HEK293 (cell line): ENCODE measurements around the gene DLX2.

Experiments used
- GLI2 ChIP-seq: fragments of 450-650 bp; formaldehyde crosslinking; IDR thresholded peaks from 2 replicates; pipeline ENCODE4; 2017; ENCODE audit warnings: missing biosample characterization, missing genetic modification characterization, low read depth, borderline replicate concordance
- GLI4 ChIP-seq: fragments of 450-650 bp; formaldehyde crosslinking; IDR thresholded peaks from 2 replicates; pipeline ENCODE4 v1.5.1; 2016; ENCODE audit warnings: missing biosample characterization, missing genetic modification characterization
- HOXA7 ChIP-seq: sonication (generic); formaldehyde crosslinking; IDR thresholded peaks from 2 replicates; pipeline ENCODE4 v1.8.1; 2022; ENCODE audit warnings: missing genetic modification reagents, borderline replicate concordance
- KLF1 ChIP-seq: fragments of 450-650 bp; formaldehyde crosslinking; IDR thresholded peaks from 2 replicates; pipeline ENCODE4 v1.5.1; 2016; ENCODE audit warnings: missing biosample characterization, missing genetic modification characterization
- OSR2 ChIP-seq: fragments of 450-650 bp; formaldehyde crosslinking; IDR thresholded peaks from 2 replicates; pipeline ENCODE4 v1.5.1; 2016; ENCODE audit warnings: missing biosample characterization, missing genetic modification characterization
- OVOL3 ChIP-seq: fragments of 450-650 bp; formaldehyde crosslinking; IDR thresholded peaks from 2 replicates; pipeline ENCODE4 v1.5.1; 2016; ENCODE audit warnings: missing biosample characterization, missing genetic modification characterization
- PRDM4 ChIP-seq: fragments of 450-650 bp; formaldehyde crosslinking; IDR thresholded peaks from 2 replicates; pipeline ENCODE4 v1.5.1; 2017; ENCODE audit warnings: missing biosample characterization, missing genetic modification characterization
- SP2 ChIP-seq: fragments of 450-650 bp; formaldehyde crosslinking; IDR thresholded peaks from 2 replicates; pipeline ENCODE4 v1.5.1; 2016; ENCODE audit warnings: missing biosample characterization, missing genetic modification characterization
- SP7 ChIP-seq: fragments of 450-650 bp; formaldehyde crosslinking; IDR thresholded peaks from 2 replicates; pipeline ENCODE4 v1.5.1; 2016; ENCODE audit warnings: missing biosample characterization, missing genetic modification characterization
- TRIM28 ChIP-seq: IDR thresholded peaks from 2 replicates; pipeline ENCODE4 v1.6.1; 2011; ENCODE audit warnings: low read length, control low read depth, borderline replicate concordance
- WT1 ChIP-seq: fragments of 450-650 bp; formaldehyde crosslinking; IDR thresholded peaks from 2 replicates; pipeline ENCODE4 v1.5.1; 2016; ENCODE audit warnings: missing biosample characterization, missing genetic modification characterization
- ZBTB21 ChIP-seq: fragments of 450-650 bp; formaldehyde crosslinking; IDR thresholded peaks from 2 replicates; pipeline ENCODE4 v1.5.1; 2017; ENCODE audit warnings: missing biosample characterization, missing genetic modification characterization
- ZBTB26 ChIP-seq: fragments of 450-650 bp; formaldehyde crosslinking; optimal IDR thresholded peaks from 2 replicates; pipeline ENCODE3; 2016; ENCODE audit warnings: missing biosample characterization, mild to moderate bottlenecking, missing genetic modification characterization
- ZBTB48 ChIP-seq: fragments of 450-650 bp; formaldehyde crosslinking; IDR thresholded peaks from 2 replicates; pipeline ENCODE4 v1.5.1; 2016; ENCODE audit warnings: missing biosample characterization, missing genetic modification characterization
- ZNF133 ChIP-seq: fragments of 450-650 bp; formaldehyde crosslinking; IDR thresholded peaks from 2 replicates; pipeline ENCODE4 v1.5.1; 2016; ENCODE audit warnings: missing biosample characterization, missing genetic modification characterization
- ZNF211 ChIP-seq: fragments of 450-650 bp; formaldehyde crosslinking; IDR thresholded peaks from 2 replicates; pipeline ENCODE4 v1.5.1; 2016; ENCODE audit warnings: low read depth, missing biosample characterization, missing genetic modification characterization
- ZNF23 ChIP-seq: fragments of 450-650 bp; formaldehyde crosslinking; IDR thresholded peaks from 2 replicates; pipeline ENCODE4 v1.5.1; 2016; ENCODE audit warnings: missing biosample characterization, missing genetic modification characterization, borderline replicate concordance
- ZNF341 ChIP-seq: fragments of 450-650 bp; formaldehyde crosslinking; IDR thresholded peaks from 2 replicates; pipeline ENCODE4; 2016; ENCODE audit warnings: low read depth, missing biosample characterization, missing genetic modification characterization
- ZNF391 ChIP-seq: fragments of 450-650 bp; formaldehyde crosslinking; IDR thresholded peaks from 2 replicates; pipeline ENCODE4 v1.5.1; 2016; ENCODE audit warnings: low read depth, missing biosample characterization, missing genetic modification characterization, borderline replicate concordance
- ZNF48 ChIP-seq: fragments of 450-650 bp; formaldehyde crosslinking; IDR thresholded peaks from 2 replicates; pipeline ENCODE4 v1.5.1; 2016; ENCODE audit warnings: missing biosample characterization, missing genetic modification characterization
- ZNF521 ChIP-seq: fragments of 450-650 bp; formaldehyde crosslinking; IDR thresholded peaks from 2 replicates; pipeline ENCODE4 v1.5.1; 2017; ENCODE audit warnings: missing biosample characterization, mild to moderate bottlenecking, missing genetic modification characterization
- ZNF530 ChIP-seq: fragments of 450-650 bp; formaldehyde crosslinking; IDR thresholded peaks from 2 replicates; pipeline ENCODE4 v1.5.1; 2016; ENCODE audit warnings: low read depth, missing biosample characterization, missing genetic modification characterization
- ZNF558 ChIP-seq: fragments of 450-650 bp; formaldehyde crosslinking; IDR thresholded peaks from 2 replicates; pipeline ENCODE4 v1.5.1; 2016; ENCODE audit warnings: missing biosample characterization, missing genetic modification characterization
- ZNF596 ChIP-seq: fragments of 450-650 bp; IDR thresholded peaks from 2 replicates; pipeline ENCODE4 v1.5.0; 2018; ENCODE audit warnings: missing biosample characterization, mild to moderate bottlenecking, missing genetic modification characterization, moderate library complexity
- ZNF629 ChIP-seq: fragments of 450-650 bp; formaldehyde crosslinking; IDR thresholded peaks from 2 replicates; pipeline ENCODE4 v1.5.1; 2017; ENCODE audit warnings: missing biosample characterization, missing genetic modification characterization
- ZNF654 ChIP-seq: fragments of 450-650 bp; formaldehyde crosslinking; IDR thresholded peaks from 2 replicates; pipeline ENCODE4 v1.5.1; 2016; ENCODE audit warnings: low read depth, missing biosample characterization, missing genetic modification characterization
- ZNF701 ChIP-seq: fragments of 450-650 bp; formaldehyde crosslinking; IDR thresholded peaks from 2 replicates; pipeline ENCODE4 v1.5.1; 2016; ENCODE audit warnings: missing biosample characterization, missing genetic modification characterization
- ZNF792 ChIP-seq: fragments of 450-650 bp; formaldehyde crosslinking; IDR thresholded peaks from 2 replicates; pipeline ENCODE4 v1.5.1; 2016; ENCODE audit warnings: missing biosample characterization, missing genetic modification characterization
- ZSCAN5A ChIP-seq: fragments of 450-650 bp; formaldehyde crosslinking; IDR thresholded peaks from 2 replicates; pipeline ENCODE4 v1.5.1; 2016; ENCODE audit warnings: missing biosample characterization, missing genetic modification characterization
- TF ChIP-seq, protein P1 (sequence below): fragments of 450-650 bp; formaldehyde crosslinking; IDR thresholded peaks from 2 replicates; pipeline ENCODE4 v1.5.1; 2016; ENCODE audit warnings: missing biosample characterization, missing genetic modification characterization
- TF ChIP-seq, protein P2 (sequence below): fragments of 450-650 bp; formaldehyde crosslinking; IDR thresholded peaks from 2 replicates; pipeline ENCODE4 v1.5.1; 2016; ENCODE audit warnings: missing biosample characterization, missing genetic modification characterization
- TF ChIP-seq, protein P3 (sequence below): fragments of 450-650 bp; formaldehyde crosslinking; IDR thresholded peaks from 2 replicates; pipeline ENCODE4 v1.5.1; 2016; ENCODE audit warnings: missing biosample characterization, missing genetic modification characterization, borderline replicate concordance

DLX2 gene

DNA sequence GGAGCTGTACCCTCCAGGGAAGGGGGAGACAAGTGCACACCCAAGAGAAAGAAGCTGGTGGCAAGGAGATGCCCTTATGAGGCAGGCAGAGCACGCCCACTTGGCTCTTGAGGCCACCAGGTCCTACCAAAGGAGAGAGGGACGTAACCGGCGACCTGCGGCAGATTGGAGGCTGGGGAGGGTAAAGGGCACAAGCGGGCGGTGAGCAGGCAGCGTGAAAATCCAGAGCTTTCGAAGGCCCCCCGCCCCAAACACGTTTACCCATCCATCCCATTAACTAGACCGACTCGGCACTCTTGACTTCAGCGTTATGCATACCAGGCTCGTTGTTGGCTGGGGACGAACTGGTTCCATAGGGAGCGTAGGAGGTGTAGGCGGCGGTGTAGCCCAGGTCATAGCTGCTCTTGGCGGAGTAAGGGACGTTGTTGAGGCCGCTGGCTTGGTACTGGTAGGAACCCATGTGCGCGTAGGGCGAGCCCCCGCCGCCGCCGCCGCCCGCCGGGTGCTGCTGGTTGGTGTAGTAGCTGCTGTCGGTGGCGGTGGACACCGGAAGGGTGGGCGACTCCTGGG lies 794 bp downstream of the DLX2 start (continued):
- TF ChIP-seq ZNF701, result no peak
- TF ChIP-seq, protein P1, sequence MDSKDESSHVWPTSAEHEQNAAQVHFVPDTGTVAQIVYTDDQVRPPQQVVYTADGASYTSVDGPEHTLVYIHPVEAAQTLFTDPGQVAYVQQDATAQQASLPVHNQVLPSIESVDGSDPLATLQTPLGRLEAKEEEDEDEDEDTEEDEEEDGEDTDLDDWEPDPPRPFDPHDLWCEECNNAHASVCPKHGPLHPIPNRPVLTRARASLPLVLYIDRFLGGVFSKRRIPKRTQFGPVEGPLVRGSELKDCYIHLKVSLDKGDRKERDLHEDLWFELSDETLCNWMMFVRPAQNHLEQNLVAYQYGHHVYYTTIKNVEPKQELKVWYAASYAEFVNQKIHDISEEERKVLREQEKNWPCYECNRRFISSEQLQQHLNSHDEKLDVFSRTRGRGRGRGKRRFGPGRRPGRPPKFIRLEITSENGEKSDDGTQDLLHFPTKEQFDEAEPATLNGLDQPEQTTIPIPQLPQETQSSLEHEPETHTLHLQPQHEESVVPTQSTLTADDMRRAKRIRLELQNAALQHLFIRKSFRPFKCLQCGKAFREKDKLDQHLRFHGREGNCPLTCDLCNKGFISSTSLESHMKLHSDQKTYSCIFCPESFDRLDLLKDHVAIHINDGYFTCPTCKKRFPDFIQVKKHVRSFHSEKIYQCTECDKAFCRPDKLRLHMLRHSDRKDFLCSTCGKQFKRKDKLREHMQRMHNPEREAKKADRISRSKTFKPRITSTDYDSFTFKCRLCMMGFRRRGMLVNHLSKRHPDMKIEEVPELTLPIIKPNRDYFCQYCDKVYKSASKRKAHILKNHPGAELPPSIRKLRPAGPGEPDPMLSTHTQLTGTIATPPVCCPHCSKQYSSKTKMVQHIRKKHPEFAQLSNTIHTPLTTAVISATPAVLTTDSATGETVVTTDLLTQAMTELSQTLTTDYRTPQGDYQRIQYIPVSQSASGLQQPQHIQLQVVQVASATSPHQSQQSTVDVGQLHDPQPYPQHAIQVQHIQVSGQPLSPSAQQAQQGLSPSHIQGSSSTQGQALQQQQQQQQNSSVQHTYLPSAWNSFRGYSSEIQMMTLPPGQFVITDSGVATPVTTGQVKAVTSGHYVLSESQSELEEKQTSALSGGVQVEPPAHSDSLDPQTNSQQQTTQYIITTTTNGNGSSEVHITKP (tag by site-specific recombination), result peak; percentile 93
- peak; percentile 81 for TF ChIP-seq ZBTB48 (tag by site-specific recombination)
- no peak; the same call in 1 of the 2 replicates for TF ChIP-seq OSR2
- TF ChIP-seq ZNF133 (tag by site-specific recombination), result no peak
- no peak for TF ChIP-seq ZBTB21
- no peak for TF ChIP-seq WT1
- TF ChIP-seq ZNF654 (tag by site-specific recombination), result no peak
- no peak for TF ChIP-seq GLI2
- no peak for TF ChIP-seq ZNF629
- TF ChIP-seq ZNF596 (tag by site-specific recombination), result no peak
- TF ChIP-seq, protein P2, sequence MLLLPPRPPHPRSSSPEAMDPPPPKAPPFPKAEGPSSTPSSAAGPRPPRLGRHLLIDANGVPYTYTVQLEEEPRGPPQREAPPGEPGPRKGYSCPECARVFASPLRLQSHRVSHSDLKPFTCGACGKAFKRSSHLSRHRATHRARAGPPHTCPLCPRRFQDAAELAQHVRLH, result no peak
- peak; percentile 9; the same call in 1 of the 2 replicates for TF ChIP-seq SP7 (tag by site-specific recombination)
- peak; percentile 18; the same call in 1 of the 2 replicates for TF ChIP-seq KLF1
- no peak for TF ChIP-seq ZNF792 (tag by site-specific recombination)
- TF ChIP-seq TRIM28, result no peak
- TF ChIP-seq OVOL3 (tag by site-specific recombination), result no peak
- TF ChIP-seq PRDM4 (tag by site-specific recombination), result no peak
- TF ChIP-seq ZNF48 (tag by site-specific recombination), result no peak
- no peak for TF ChIP-seq ZNF211 (tag by site-specific recombination)
- no peak for TF ChIP-seq HOXA7
- no peak for TF ChIP-seq ZNF530 (tag by site-specific recombination)
- no peak for TF ChIP-seq ZBTB26
- TF ChIP-seq SP2 (tag by site-specific recombination), result peak; percentile 10
- TF ChIP-seq ZNF391 (tag by site-specific recombination), result 0 out of 2 replicates have a peak, but pooled peaks have one; percentile 13
- no peak for TF ChIP-seq ZSCAN5A
- TF ChIP-seq ZNF341 (tag by site-specific recombination), result peak; percentile 97
- TF ChIP-seq GLI4 (tag by site-specific recombination), result no peak
- no peak for TF ChIP-seq ZNF521
- TF ChIP-seq, protein P3, sequence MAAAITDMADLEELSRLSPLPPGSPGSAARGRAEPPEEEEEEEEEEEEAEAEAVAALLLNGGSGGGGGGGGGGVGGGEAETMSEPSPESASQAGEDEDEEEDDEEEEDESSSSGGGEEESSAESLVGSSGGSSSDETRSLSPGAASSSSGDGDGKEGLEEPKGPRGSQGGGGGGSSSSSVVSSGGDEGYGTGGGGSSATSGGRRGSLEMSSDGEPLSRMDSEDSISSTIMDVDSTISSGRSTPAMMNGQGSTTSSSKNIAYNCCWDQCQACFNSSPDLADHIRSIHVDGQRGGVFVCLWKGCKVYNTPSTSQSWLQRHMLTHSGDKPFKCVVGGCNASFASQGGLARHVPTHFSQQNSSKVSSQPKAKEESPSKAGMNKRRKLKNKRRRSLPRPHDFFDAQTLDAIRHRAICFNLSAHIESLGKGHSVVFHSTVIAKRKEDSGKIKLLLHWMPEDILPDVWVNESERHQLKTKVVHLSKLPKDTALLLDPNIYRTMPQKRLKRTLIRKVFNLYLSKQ, result no peak
- no peak for TF ChIP-seq ZNF558 (tag by site-specific recombination)
- TF ChIP-seq ZNF23 (tag by site-specific recombination), result no peak
